HEK293 (cell line): ENCODE data around the gene GDAP1L1.
A peak's percentile ranks its signal among the peaks of the same experiment; 100 is the strongest.

Experiments used
- HIC1 ChIP-seq: fragments of 450-650 bp; formaldehyde crosslinking; IDR thresholded peaks from 2 replicates; pipeline ENCODE4 v1.5.1; 2016; ENCODE audit warnings: missing biosample characterization, missing genetic modification characterization
- KLF10 ChIP-seq: fragments of 450-650 bp; IDR thresholded peaks from 2 replicates; pipeline ENCODE4 v1.5.1; 2018; ENCODE audit warnings: missing biosample characterization, mild to moderate bottlenecking, missing genetic modification characterization
- KLF16 ChIP-seq: fragments of 450-650 bp; formaldehyde crosslinking; IDR thresholded peaks from 2 replicates; pipeline ENCODE4 v1.5.1; 2017; ENCODE audit warnings: missing biosample characterization, missing genetic modification characterization
- PRDM1 ChIP-seq: fragments of 450-650 bp; formaldehyde crosslinking; IDR thresholded peaks from 2 replicates; pipeline ENCODE4; 2016; ENCODE audit warnings: missing biosample characterization, missing genetic modification characterization
- REPIN1 ChIP-seq: fragments of 450-650 bp; formaldehyde crosslinking; IDR thresholded peaks from 2 replicates; pipeline ENCODE4 v1.5.1; 2017; ENCODE audit warnings: missing biosample characterization, missing genetic modification characterization, low read depth
- SP7 ChIP-seq: fragments of 450-650 bp; formaldehyde crosslinking; IDR thresholded peaks from 2 replicates; pipeline ENCODE4 v1.5.1; 2016; ENCODE audit warnings: missing biosample characterization, missing genetic modification characterization
- WT1 ChIP-seq: fragments of 450-650 bp; formaldehyde crosslinking; IDR thresholded peaks from 2 replicates; pipeline ENCODE4 v1.5.1; 2016; ENCODE audit warnings: missing biosample characterization, missing genetic modification characterization
- ZBTB21 ChIP-seq: fragments of 450-650 bp; formaldehyde crosslinking; IDR thresholded peaks from 2 replicates; pipeline ENCODE4 v1.5.1; 2017; ENCODE audit warnings: missing biosample characterization, missing genetic modification characterization
- ZBTB8A ChIP-seq: fragments of 450-650 bp; formaldehyde crosslinking; IDR thresholded peaks from 2 replicates; pipeline ENCODE4 v1.5.1; 2016; ENCODE audit warnings: missing biosample characterization, missing genetic modification characterization
- ZFP69B ChIP-seq: fragments of 450-650 bp; formaldehyde crosslinking; IDR thresholded peaks from 2 replicates; pipeline ENCODE4 v1.5.1; 2016; ENCODE audit warnings: missing biosample characterization, missing genetic modification characterization
- ZNF140 ChIP-seq: fragments of 450-650 bp; formaldehyde crosslinking; IDR thresholded peaks from 2 replicates; pipeline ENCODE4 v1.5.1; 2016; ENCODE audit warnings: missing biosample characterization, missing genetic modification characterization
- ZNF175 ChIP-seq: fragments of 450-650 bp; formaldehyde crosslinking; IDR thresholded peaks from 2 replicates; pipeline ENCODE4 v1.5.1; 2016; ENCODE audit warnings: missing biosample characterization, missing genetic modification characterization
- ZNF24 ChIP-seq: fragments of 450-650 bp; formaldehyde crosslinking; IDR thresholded peaks from 2 replicates; pipeline ENCODE4 v1.5.1; 2016; ENCODE audit warnings: missing biosample characterization, missing genetic modification characterization
- ZNF311 ChIP-seq: fragments of 450-650 bp; formaldehyde crosslinking; IDR thresholded peaks from 2 replicates; pipeline ENCODE4 v1.5.1; 2017; ENCODE audit warnings: missing biosample characterization, missing genetic modification characterization, borderline replicate concordance
- ZNF350 ChIP-seq: fragments of 450-650 bp; formaldehyde crosslinking; IDR thresholded peaks from 2 replicates; pipeline ENCODE4 v1.5.0; 2017; ENCODE audit warnings: missing biosample characterization, mild to moderate bottlenecking, missing genetic modification characterization
- ZNF366 ChIP-seq: fragments of 450-650 bp; formaldehyde crosslinking; conservative IDR thresholded peaks from 2 replicates; pipeline ENCODE4 v1.5.1; 2016; ENCODE audit warnings: missing biosample characterization, missing genetic modification characterization
- ZNF391 ChIP-seq: fragments of 450-650 bp; formaldehyde crosslinking; IDR thresholded peaks from 2 replicates; pipeline ENCODE4 v1.5.1; 2016; ENCODE audit warnings: low read depth, missing biosample characterization, missing genetic modification characterization, borderline replicate concordance
- ZNF394 ChIP-seq: fragments of 450-650 bp; formaldehyde crosslinking; IDR thresholded peaks from 2 replicates; pipeline ENCODE4 v1.5.1; 2016; ENCODE audit warnings: missing biosample characterization, missing genetic modification characterization, mild to moderate bottlenecking, moderate library complexity, borderline replicate concordance
- ZNF521 ChIP-seq: fragments of 450-650 bp; formaldehyde crosslinking; IDR thresholded peaks from 2 replicates; pipeline ENCODE4 v1.5.1; 2017; ENCODE audit warnings: missing biosample characterization, mild to moderate bottlenecking, missing genetic modification characterization
- ZNF544 ChIP-seq: fragments of 450-650 bp; formaldehyde crosslinking; IDR thresholded peaks from 2 replicates; pipeline ENCODE4 v1.5.0; 2017; ENCODE audit warnings: missing biosample characterization, missing genetic modification characterization
- ZNF561 ChIP-seq: fragments of 450-650 bp; IDR thresholded peaks from 2 replicates; pipeline ENCODE4 v1.5.1; 2018; ENCODE audit warnings: missing biosample characterization, missing genetic modification characterization, borderline replicate concordance
- ZNF664 ChIP-seq: fragments of 450-650 bp; formaldehyde crosslinking; IDR thresholded peaks from 2 replicates; pipeline ENCODE4 v1.5.1; 2016; ENCODE audit warnings: missing biosample characterization, missing genetic modification characterization
- ZNF670 ChIP-seq: fragments of 450-650 bp; formaldehyde crosslinking; IDR thresholded peaks from 2 replicates; pipeline ENCODE4 v1.5.1; 2016; ENCODE audit warnings: missing biosample characterization, missing genetic modification characterization, low read depth
- ZNF677 ChIP-seq: fragments of 450-650 bp; IDR thresholded peaks from 2 replicates; pipeline ENCODE4 v1.5.0; 2018; ENCODE audit warnings: missing biosample characterization, mild to moderate bottlenecking, missing genetic modification characterization, moderate library complexity
- ZNF701 ChIP-seq: fragments of 450-650 bp; formaldehyde crosslinking; IDR thresholded peaks from 2 replicates; pipeline ENCODE4 v1.5.1; 2016; ENCODE audit warnings: missing biosample characterization, missing genetic modification characterization
- ZNF791 ChIP-seq: fragments of 450-650 bp; formaldehyde crosslinking; IDR thresholded peaks from 2 replicates; pipeline ENCODE4 v1.5.1; 2016; ENCODE audit warnings: missing biosample characterization, missing genetic modification characterization
- TF ChIP-seq, protein P1 (sequence below): fragments of 450-650 bp; formaldehyde crosslinking; IDR thresholded peaks from 2 replicates; pipeline ENCODE4 v1.5.1; 2017; ENCODE audit warnings: missing biosample characterization, missing genetic modification characterization
- TF ChIP-seq, protein P2 (sequence below): fragments of 450-650 bp; formaldehyde crosslinking; IDR thresholded peaks from 2 replicates; pipeline ENCODE4 v1.5.1; 2016; ENCODE audit warnings: missing biosample characterization, missing genetic modification characterization, borderline replicate concordance

Gene GDAP1L1

GRCh38 chr20:44210406-44211176 is 36.5 kb upstream of the GDAP1L1 start, which contains the start of gene OSER1 (continued):
- TF ChIP-seq, protein P1, sequence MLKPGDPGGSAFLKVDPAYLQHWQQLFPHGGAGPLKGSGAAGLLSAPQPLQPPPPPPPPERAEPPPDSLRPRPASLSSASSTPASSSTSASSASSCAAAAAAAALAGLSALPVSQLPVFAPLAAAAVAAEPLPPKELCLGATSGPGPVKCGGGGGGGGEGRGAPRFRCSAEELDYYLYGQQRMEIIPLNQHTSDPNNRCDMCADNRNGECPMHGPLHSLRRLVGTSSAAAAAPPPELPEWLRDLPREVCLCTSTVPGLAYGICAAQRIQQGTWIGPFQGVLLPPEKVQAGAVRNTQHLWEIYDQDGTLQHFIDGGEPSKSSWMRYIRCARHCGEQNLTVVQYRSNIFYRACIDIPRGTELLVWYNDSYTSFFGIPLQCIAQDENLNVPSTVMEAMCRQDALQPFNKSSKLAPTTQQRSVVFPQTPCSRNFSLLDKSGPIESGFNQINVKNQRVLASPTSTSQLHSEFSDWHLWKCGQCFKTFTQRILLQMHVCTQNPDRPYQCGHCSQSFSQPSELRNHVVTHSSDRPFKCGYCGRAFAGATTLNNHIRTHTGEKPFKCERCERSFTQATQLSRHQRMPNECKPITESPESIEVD (tag by site-specific recombination), result no peak
- TF ChIP-seq ZNF561 (tag by site-specific recombination) (peak; percentile 84), ZNF391 (peak; percentile 85), ZNF366 (tag by site-specific recombination) (no peak), ZNF175 (tag by site-specific recombination) (no peak), ZNF664 (no peak), ZNF701 (no peak), WT1 (tag by site-specific recombination) (peak; percentile 33), KLF16 (tag by site-specific recombination) (peak; percentile 89), PRDM1 (tag by site-specific recombination) (0 out of 2 replicates have a peak, but pooled peaks have one; percentile 66), ZBTB21 (tag by site-specific recombination) (peak; percentile 30; the same call in 1 of the 2 replicates), ZBTB8A (no peak; the same call in none of the 2 replicates), HIC1 (tag by site-specific recombination) (no peak), ZNF791 (tag by site-specific recombination) (no peak), ZNF521 (no peak), ZNF311 (tag by site-specific recombination) (no peak), ZNF350 (tag by site-specific recombination) (no peak), ZFP69B (tag by site-specific recombination) (0 out of 2 replicates have a peak, but pooled peaks have one; percentile 23), ZNF670 (no peak), KLF10 (tag by site-specific recombination) (peak; percentile 100), ZNF24 (tag by site-specific recombination) (no peak; the same call in 1 of the 2 replicates), REPIN1 (tag by site-specific recombination) (peak; percentile 53; the same call in 1 of the 2 replicates), ZNF544 (no peak), ZNF394 (tag by site-specific recombination) (no peak; the same call in 1 of the 2 replicates), ZNF677 (tag by site-specific recombination) (no peak), ZNF140 (no peak), SP7 (peak; percentile 65)
- TF ChIP-seq, protein P2, sequence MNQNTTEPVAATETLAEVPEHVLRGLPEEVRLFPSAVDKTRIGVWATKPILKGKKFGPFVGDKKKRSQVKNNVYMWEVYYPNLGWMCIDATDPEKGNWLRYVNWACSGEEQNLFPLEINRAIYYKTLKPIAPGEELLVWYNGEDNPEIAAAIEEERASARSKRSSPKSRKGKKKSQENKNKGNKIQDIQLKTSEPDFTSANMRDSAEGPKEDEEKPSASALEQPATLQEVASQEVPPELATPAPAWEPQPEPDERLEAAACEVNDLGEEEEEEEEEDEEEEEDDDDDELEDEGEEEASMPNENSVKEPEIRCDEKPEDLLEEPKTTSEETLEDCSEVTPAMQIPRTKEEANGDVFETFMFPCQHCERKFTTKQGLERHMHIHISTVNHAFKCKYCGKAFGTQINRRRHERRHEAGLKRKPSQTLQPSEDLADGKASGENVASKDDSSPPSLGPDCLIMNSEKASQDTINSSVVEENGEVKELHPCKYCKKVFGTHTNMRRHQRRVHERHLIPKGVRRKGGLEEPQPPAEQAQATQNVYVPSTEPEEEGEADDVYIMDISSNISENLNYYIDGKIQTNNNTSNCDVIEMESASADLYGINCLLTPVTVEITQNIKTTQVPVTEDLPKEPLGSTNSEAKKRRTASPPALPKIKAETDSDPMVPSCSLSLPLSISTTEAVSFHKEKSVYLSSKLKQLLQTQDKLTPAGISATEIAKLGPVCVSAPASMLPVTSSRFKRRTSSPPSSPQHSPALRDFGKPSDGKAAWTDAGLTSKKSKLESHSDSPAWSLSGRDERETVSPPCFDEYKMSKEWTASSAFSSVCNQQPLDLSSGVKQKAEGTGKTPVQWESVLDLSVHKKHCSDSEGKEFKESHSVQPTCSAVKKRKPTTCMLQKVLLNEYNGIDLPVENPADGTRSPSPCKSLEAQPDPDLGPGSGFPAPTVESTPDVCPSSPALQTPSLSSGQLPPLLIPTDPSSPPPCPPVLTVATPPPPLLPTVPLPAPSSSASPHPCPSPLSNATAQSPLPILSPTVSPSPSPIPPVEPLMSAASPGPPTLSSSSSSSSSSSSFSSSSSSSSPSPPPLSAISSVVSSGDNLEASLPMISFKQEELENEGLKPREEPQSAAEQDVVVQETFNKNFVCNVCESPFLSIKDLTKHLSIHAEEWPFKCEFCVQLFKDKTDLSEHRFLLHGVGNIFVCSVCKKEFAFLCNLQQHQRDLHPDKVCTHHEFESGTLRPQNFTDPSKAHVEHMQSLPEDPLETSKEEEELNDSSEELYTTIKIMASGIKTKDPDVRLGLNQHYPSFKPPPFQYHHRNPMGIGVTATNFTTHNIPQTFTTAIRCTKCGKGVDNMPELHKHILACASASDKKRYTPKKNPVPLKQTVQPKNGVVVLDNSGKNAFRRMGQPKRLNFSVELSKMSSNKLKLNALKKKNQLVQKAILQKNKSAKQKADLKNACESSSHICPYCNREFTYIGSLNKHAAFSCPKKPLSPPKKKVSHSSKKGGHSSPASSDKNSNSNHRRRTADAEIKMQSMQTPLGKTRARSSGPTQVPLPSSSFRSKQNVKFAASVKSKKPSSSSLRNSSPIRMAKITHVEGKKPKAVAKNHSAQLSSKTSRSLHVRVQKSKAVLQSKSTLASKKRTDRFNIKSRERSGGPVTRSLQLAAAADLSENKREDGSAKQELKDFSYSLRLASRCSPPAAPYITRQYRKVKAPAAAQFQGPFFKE (tag by site-specific recombination), result no peak
